A549 (cell line): ENCODE measurements around the gene JARID2.

ENCODE experiments used
- BHLHE40 ChIP-seq: IDR thresholded peaks from 2 replicates; pipeline ENCODE4 v1.6.1; 2012; ENCODE audit warnings: low read depth, low read length, inconsistent platforms
- CHD2 ChIP-seq: fragments of 150-350 bp; IDR thresholded peaks from 2 replicates; pipeline ENCODE4 v1.6.1; 2014; ENCODE audit warnings: low read length; ENCODE audit not compliant: partially characterized antibody
- EP300 ChIP-seq, 2 experiments: fragments of >200 bp; sonication (Bioruptor Twin); formaldehyde crosslinking; IDR thresholded peaks; 2 replicates in 1 of 2; 3 replicates in 1 of 2; pipeline ENCODE4 v1.6.1; 2016 to 2017
- JUNB ChIP-seq: fragments of >200 bp; sonication (Bioruptor Twin); formaldehyde crosslinking; IDR thresholded peaks from 2 replicates; pipeline ENCODE4 v1.6.1; 2016
- MAFK ChIP-seq: fragments of 450-650 bp; IDR thresholded peaks from 2 replicates; pipeline ENCODE4 v1.6.1; 2014; ENCODE audit not compliant: partially characterized antibody
- MAZ ChIP-seq: fragments of 150-350 bp; IDR thresholded peaks from 2 replicates; pipeline ENCODE4 v1.6.1; 2014; ENCODE audit warnings: antibody characterized with exemption, low read depth, low read length, borderline replicate concordance
- POLR2A ChIP-seq: IDR thresholded peaks from 2 replicates; pipeline ENCODE4 v1.6.1; 2012; ENCODE audit warnings: mild to moderate bottlenecking, low read length
- POLR2AphosphoS2 ChIP-seq: conservative IDR thresholded peaks from 2 replicates; pipeline ENCODE4 v1.6.1; 2012; ENCODE audit warnings: low read length, improper control_type of control experiment, inconsistent platforms
- SMC3 ChIP-seq: fragments of >200 bp; sonication (Bioruptor Twin); formaldehyde crosslinking; IDR thresholded peaks from 3 replicates; pipeline ENCODE4 v1.6.1; 2018; ENCODE audit warnings: inconsistent platforms
- TP53 ChIP-seq: fragments of 250-450 bp; sonication (Bioruptor Pico); IDR thresholded peaks from 2 replicates; pipeline ENCODE4 v1.5.0; 2021; ENCODE audit warnings: mild to moderate bottlenecking, moderate library complexity
- TF ChIP-seq, protein P1 (sequence below): IDR thresholded peaks from 2 replicates; pipeline ENCODE4 v1.6.1; 2012
- TF ChIP-seq, protein P2 (sequence below): fragments of 200-600 bp; sonication (generic); IDR thresholded peaks from 2 replicates; pipeline ENCODE4 v1.6.1; 2016; ENCODE audit warnings: antibody characterized with exemption, mild to moderate bottlenecking, moderate library complexity
- TF ChIP-seq, protein P3 (sequence below): fragments of >200 bp; sonication (Bioruptor Twin); formaldehyde crosslinking; IDR thresholded peaks from 3 replicates; pipeline ENCODE4 v1.5.1; 2016
- TF ChIP-seq, protein P4 (sequence below): fragments of 150-350 bp; IDR thresholded peaks from 2 replicates; pipeline ENCODE4 v1.6.1; 2014; ENCODE audit warnings: low read depth, mild to moderate bottlenecking, low read length

DNA sequence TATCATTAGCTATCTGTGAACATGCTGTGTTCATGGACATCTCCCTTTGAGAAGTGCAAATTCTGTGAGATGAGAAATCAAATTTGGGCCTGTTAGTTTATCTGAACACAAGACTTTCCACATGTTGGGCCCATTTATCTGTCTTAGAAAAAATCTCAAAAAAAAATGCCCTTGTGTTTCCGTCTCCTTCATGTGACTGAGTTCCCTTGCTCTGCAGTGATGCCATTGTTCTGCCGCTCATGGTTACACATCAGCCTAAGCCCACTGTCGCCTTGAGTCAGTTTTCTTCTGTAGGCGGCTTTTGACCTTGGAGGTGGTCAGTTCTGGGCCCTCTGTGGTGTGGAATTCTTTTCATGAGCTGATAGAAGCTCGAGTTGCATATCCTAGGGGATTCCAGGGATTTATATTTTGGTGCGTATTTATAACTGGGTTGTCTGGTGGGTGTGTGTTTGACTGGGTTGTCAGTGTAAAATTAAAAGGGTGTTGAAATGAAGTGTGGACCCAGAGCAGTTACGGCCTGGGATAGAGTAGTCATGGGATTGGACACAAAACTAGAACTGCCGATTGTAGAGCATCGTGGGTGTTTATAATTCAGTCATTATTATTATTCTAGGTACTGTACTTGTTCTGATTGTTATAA, 156.7 kb downstream of the JARID2 start:
- TF ChIP-seq BHLHE40 (no peak), POLR2A (no peak), SMC3 (no peak), CHD2 (no peak), EP300 (IDR thresholded peaks at IDR 0.05) (no peak), JUNB (no peak), POLR2AphosphoS2 (no peak), TP53 (CRISPR knock-in tag) (no peak), MAZ (no peak), MAFK (no peak)
- TF ChIP-seq, protein P1, sequence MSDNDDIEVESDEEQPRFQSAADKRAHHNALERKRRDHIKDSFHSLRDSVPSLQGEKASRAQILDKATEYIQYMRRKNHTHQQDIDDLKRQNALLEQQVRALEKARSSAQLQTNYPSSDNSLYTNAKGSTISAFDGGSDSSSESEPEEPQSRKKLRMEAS, result no peak
- TF ChIP-seq, protein P2, sequence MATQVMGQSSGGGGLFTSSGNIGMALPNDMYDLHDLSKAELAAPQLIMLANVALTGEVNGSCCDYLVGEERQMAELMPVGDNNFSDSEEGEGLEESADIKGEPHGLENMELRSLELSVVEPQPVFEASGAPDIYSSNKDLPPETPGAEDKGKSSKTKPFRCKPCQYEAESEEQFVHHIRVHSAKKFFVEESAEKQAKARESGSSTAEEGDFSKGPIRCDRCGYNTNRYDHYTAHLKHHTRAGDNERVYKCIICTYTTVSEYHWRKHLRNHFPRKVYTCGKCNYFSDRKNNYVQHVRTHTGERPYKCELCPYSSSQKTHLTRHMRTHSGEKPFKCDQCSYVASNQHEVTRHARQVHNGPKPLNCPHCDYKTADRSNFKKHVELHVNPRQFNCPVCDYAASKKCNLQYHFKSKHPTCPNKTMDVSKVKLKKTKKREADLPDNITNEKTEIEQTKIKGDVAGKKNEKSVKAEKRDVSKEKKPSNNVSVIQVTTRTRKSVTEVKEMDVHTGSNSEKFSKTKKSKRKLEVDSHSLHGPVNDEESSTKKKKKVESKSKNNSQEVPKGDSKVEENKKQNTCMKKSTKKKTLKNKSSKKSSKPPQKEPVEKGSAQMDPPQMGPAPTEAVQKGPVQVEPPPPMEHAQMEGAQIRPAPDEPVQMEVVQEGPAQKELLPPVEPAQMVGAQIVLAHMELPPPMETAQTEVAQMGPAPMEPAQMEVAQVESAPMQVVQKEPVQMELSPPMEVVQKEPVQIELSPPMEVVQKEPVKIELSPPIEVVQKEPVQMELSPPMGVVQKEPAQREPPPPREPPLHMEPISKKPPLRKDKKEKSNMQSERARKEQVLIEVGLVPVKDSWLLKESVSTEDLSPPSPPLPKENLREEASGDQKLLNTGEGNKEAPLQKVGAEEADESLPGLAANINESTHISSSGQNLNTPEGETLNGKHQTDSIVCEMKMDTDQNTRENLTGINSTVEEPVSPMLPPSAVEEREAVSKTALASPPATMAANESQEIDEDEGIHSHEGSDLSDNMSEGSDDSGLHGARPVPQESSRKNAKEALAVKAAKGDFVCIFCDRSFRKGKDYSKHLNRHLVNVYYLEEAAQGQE, result no peak
- TF ChIP-seq, protein P3, sequence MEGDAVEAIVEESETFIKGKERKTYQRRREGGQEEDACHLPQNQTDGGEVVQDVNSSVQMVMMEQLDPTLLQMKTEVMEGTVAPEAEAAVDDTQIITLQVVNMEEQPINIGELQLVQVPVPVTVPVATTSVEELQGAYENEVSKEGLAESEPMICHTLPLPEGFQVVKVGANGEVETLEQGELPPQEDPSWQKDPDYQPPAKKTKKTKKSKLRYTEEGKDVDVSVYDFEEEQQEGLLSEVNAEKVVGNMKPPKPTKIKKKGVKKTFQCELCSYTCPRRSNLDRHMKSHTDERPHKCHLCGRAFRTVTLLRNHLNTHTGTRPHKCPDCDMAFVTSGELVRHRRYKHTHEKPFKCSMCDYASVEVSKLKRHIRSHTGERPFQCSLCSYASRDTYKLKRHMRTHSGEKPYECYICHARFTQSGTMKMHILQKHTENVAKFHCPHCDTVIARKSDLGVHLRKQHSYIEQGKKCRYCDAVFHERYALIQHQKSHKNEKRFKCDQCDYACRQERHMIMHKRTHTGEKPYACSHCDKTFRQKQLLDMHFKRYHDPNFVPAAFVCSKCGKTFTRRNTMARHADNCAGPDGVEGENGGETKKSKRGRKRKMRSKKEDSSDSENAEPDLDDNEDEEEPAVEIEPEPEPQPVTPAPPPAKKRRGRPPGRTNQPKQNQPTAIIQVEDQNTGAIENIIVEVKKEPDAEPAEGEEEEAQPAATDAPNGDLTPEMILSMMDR, result no peak
- TF ChIP-seq, protein P4, sequence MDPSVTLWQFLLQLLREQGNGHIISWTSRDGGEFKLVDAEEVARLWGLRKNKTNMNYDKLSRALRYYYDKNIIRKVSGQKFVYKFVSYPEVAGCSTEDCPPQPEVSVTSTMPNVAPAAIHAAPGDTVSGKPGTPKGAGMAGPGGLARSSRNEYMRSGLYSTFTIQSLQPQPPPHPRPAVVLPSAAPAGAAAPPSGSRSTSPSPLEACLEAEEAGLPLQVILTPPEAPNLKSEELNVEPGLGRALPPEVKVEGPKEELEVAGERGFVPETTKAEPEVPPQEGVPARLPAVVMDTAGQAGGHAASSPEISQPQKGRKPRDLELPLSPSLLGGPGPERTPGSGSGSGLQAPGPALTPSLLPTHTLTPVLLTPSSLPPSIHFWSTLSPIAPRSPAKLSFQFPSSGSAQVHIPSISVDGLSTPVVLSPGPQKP, result no peak
